UCSD-AML1 (cell line): ENCODE measurements around the gene UTS2.

Experiments used
- DNase-seq: peaks from one replicate; lab custom pipeline; 2025; ENCODE audit not compliant: unreplicated experiment; lab: John Stamatoyannopoulos, UW

Gene UTS2

DNA sequence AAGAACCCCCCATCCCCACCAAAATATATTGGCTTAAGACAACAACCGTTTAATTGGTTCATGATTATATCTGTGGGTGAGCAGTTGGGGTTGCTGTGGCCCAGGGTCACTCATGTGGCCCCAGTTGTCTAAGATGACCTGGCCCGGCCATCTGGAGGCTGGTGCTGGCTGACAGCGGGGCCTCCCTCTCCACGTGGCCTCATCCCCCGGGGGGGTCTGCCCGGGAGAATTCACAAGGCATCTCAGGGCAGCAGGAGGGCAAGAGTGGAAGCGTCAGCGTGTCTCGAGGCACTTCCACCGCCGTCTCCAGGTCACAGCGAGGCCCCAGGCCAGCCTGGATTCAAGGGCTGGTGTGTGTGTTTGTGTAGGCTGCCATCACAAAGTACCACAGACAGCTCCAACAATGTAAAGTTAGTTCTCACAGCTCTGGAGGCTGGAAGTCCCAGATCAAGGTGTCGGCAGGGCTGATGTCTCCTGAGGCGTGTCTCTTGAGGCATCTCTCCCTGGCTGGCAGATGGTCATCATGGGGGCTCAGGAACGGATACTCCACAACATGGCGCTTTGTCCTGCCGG, 11.0 kb upstream of the UTS2 start:
- DNase-seq = no peak

DNA sequence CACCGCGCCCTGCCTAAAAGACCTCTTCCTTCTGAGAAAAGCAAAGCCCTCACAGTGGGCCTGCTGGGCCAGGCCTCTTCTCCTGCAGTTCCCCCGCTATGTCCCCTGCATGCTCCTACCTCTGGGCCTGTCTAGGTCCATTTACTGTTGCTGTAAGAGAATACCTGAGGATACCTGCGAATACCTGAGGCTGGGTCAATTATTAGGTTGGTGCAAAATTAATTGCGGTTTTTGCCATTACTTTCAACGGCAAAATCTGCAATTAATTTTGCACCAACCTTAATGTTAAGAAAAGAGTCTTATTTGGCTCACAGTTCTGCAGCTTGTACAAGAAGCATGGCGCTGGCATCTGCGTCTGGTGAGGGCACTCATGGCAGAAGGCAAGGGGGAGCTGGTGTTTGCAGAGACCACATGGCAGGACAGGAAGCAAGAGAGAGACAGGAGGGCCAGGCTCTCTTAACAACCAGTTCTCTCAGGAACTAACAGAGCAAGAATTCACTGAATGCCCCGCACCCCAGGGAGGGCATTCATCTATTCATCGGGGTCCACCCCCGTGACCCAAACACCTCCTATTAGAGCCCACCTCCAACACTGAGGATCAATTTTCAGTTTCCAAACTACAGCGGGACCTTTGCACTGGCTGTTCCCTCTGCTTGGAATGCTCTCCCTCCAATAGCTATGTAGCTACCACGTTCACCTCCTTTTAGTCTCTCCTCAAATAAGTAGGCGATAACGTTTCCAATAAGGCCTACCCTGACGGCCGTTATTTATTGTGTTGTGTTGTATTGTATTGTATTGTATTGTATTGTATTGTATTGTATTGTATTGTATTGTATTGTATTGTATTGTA, 9.6 kb upstream of the UTS2 start:
- DNase-seq = no peak

DNA sequence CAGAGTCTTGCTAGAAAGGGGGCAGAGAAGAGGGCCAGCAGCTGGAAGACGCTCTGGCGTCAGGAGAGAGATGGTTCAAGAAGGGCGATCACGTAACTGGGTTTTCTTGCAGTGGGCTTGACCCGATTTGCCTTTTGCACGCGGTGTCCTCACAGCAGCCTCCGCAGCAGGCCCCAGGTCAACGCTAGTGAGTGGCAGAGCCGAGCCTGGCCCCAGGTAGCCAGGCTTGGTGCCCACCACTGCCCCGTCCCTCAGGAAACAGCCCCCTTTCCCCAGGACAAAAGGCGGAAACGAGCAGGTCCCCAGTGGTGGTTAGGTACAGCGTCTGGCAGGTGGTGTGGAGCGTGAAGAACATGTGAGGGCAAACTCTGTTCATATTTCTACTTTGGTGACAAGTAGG, 8.6 kb upstream of the UTS2 start:
- DNase-seq = no peak

DNA sequence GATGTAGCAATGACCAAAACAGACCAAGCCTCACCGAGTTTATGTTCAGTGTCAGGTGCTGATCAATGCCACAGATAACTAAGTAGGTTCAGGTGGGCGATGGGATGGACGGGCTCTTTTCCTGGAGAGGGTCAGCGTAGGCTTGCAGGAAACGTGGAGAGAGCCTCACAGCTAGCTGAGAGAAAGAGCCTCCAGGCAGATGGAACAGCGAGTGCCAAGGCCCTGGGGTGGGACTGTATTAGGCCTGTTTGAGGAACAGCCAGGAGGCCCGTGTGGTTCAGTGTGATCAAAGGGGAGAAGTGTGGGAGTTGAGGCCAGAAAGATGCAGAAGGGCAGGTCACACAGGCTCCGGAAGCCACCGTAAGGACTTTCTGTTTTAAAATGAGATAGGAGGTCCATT, 7.3 kb upstream of the UTS2 start:
- DNase-seq = no peak

DNA sequence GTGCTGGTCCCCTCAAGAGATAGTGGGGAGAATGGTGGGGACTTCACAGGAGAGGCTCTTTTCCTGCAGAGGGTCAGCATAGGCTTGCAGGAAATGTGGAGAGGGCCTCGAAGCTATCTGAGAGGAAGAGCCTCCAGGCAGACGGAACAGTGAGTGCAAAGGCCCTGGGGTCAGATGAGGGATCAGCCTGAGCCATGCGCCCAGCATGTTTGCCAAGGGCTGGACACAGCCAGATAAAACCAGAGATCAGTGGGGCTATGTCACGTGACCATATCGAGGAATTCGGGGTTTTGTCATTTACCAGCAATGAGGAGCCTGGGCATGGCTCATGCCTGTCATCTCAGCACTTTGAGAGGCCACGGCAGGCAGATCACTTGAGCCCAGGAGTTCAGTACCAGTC, 6.5 kb upstream of the UTS2 start:
- DNase-seq = no peak

DNA sequence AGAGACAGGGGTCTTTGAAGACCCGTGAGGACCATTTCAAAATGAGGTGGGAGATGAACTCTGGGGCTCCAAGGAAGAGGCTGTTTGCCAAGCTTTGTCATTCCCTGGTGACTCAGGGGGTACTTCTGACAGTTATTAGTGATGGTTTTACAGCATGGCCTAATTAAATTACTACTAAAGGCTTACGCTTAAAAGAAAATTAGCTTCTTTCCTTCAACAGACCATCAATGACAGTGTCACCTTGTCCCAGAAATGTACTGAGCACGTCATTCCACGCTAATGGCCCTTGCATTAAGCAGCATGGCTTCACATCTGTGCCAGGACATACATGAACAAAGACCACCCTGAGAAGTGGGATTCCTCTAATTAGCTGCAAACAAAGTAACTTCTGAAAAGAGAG, 5.1 kb upstream of the UTS2 start:
- DNase-seq = no peak

DNA sequence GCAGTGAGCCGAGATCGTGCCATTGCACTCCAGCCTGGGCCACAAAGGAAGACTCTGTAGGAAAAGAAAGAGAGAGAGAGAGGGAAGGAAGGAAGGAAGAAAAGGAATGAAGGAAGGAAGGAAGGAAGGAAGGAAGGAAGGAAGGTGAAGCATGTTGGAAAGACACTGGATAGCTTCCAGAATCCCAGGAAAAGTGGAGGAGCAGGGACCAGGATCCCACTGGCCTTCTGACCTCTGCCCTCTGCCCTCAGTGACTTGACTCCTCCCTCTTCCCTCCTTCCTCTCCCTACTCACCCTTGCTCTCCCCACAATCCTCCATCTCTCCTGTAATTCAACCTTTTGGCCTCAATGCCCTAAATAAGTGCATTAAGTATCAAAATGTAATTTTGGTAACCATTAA, 4.1 kb upstream of the UTS2 start:
- no peak for DNase-seq

DNA sequence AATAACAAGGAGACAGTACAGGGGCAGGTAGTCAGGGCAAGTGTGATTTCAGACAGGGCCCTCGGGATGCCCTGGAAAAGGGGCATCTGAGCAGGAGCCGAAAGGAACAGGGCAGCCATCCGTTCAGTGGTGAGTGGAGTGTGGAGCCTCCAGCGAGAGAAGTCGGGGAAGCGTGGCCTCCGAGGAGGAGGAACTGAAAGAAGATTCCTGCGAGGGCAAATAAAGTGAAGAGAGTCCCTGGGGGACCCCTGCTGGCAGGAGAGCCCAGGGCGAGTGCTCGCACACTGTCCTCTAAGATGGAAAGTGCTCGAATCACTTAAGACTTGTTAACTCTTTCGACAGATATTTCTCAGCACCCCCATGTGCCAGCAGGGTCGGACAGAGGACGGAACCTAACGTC, 3.5 kb upstream of the UTS2 start:
- DNase-seq = peak; percentile 74

DNA sequence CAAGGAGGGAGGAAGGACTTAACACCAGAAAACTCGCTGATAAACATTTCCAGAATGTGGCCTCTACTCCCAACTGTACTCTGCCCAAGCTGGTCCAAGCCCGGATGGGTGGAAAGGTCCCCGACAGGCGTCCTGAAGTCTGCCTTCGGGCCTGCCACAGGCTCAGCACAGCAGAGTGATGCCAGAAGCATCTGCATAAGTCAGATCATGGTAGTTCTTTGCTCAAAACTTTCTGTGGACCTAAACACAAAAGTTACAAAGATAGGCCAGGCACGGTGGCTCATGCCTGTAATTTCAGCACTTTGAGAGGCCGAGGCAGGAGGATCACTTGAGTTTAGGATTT, 790 bp upstream of the UTS2 start:
- DNase-seq = no peak

DNA sequence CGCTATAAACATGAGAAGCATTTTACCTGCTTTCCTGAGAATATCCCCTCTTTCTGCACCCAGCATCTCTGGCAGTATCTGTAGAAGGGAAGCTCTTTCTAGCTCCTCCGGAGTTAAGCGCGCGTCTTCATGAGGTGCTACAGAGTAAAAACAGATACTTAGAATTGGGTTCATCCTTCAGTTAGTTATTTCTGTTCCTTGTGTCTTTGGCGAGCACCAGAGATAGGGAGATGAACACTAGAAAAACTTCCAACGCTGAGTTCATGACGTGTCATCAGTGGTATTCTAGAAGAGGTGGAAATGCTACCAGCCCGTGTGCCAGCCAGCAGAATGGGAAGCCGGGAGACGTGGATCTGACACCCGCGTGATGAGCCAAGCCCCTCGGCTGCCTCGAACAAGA, 2.1 kb downstream of the UTS2 start:
- no peak for DNase-seq

DNA sequence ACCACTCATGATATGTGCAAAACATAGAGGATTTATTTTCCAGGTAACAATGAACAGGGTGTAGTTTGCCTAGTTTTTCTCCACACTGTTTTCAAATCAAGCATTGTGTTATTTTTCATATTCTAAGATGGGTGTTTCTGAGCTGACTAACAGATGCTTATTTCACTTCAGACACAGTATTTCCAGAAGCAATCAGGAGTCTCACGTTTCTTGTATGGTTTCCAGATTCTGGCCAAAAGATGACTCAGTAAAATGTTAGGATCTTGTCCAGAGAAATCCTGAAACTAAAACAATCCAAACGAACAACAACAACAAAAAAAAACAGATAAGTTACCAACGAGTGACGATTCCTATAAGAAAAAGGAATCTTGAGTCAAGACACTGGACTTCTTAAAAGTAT, 5.3 kb downstream of the UTS2 start:
- no peak for DNase-seq

DNA sequence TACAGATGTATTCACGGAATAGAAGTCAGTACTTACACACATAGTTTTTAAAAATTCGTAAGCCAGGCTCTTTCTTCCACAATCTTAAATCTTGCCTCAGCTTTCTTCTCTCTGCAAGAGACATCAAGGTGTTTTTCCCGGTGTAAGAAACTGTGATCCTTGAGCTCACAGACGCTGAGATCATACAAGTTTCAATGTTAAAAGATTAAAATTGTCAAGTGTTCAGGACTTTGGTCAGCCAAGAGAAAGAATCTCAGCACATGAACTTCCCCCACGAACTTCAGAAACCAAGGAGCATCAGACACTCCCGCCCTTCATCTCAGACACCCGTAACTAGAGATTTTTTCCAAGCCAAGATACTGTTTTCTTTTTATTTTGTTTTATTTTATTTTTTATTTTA, 6.2 kb downstream of the UTS2 start:
- DNase-seq = no peak

DNA sequence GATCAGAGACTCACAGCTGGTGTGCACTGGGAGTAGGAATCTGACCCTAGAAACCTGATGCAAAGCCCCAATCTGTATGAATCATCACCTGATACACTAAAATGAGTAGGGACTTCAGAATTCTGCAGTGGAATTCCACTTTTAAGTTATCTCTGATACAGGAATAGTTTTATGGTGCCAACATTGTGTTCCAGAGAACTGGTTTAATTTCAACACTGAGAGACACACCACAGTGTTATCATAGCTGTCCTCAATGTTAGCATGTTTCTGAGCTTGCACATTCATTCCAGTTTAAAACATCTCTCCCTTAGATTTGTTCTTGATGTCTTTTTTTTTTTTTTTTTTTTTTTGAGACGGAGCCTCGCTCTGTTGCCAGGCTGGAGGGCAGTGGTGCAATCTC, 7.1 kb downstream of the UTS2 start:
- no peak for DNase-seq

DNA sequence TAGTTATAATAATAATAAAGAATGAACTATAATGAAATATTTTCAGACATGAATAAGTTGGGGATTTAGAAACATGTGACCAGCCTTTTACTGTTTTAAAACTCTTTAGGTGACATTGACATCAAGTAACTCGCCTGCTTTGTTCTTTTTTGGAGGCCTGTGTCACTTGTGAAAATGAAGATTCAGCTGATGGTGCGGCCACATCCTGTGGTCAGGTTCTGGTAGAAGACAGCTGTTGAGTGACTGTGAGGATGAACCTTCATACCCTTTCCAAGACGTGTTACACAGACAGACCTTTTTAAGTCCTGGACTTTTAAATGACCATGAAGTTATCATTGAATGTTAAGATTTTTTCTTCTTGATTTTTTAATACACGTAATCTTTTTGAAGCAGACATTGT, 10.3 kb downstream of the UTS2 start:
- DNase-seq = no peak

DNA sequence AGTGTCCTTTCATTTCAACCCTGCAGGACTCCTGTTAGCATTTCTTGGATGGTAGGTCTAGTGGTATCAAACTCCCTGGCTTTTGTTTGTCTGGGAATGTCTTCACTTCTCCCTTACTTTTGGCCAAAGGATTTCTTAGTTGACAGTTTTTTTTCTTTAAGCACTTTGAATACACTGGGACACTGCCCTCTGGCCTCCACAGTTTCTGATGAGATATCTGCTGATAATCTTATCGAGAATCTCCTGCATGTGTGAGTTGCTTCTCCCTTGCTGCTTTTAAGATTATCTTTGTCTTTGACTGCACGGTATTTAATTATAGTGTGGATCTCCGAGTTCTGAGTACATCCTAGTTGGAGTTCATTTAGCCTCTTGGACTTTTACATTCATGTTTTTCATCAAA, 13.3 kb downstream of the UTS2 start:
- DNase-seq = no peak

DNA sequence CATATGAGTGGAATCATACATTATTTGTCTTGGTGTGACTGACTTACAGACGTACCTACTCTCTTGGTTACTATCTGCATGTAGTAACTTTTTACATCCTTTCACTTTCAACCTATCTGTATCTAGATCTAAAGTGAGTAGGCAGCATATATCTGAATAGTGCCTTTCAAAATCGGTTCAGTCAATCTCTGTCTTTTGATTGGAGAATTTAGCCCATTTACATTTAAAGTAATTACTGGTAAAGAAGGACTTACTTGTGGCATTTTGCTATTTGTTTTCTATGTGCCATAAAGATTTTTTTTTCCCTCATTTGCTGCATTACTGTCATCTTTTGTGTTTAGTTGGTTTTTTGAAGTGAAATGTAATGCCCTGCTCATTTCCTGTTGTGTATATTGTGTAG, 14.2 kb downstream of the UTS2 start:
- DNase-seq = no peak

DNA sequence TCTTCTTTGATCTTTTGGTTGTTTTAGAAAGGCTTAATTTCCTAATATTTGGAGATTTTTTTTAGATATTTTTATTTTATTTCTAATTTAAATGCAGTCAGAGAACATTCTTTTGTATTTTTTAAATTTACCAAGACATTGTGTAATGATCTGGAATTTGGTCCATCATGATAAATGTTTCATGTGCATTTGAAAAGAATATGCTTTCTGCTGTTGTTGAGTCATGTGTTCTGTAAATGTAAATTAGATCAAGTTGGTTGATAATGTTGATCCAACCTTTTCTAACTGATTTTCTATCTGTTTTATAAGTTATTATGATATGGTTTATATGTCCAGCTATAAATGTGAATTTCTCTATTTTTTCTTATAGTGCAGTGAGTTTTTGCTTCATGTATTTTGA, 19.8 kb downstream of the UTS2 start:
- DNase-seq = no peak

DNA sequence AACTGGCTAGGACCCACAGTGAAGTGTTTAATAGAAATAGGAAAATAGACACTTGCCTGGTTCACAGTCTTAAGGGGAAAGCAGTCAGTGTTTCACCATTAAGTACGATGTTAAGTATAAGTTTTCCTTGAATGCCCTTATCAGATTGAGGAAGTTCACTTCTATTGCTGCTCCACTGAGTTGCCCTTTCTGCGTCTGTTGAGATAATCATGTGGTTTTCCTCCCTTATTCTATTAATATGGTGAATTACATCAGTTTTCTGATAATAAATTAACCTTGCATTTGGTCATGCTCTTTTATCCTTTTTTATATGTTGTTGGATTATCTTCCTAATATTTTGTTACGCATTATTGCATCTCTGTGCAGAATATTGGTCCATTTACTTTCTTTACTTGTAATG, 21.4 kb downstream of the UTS2 start:
- no peak for DNase-seq

DNA sequence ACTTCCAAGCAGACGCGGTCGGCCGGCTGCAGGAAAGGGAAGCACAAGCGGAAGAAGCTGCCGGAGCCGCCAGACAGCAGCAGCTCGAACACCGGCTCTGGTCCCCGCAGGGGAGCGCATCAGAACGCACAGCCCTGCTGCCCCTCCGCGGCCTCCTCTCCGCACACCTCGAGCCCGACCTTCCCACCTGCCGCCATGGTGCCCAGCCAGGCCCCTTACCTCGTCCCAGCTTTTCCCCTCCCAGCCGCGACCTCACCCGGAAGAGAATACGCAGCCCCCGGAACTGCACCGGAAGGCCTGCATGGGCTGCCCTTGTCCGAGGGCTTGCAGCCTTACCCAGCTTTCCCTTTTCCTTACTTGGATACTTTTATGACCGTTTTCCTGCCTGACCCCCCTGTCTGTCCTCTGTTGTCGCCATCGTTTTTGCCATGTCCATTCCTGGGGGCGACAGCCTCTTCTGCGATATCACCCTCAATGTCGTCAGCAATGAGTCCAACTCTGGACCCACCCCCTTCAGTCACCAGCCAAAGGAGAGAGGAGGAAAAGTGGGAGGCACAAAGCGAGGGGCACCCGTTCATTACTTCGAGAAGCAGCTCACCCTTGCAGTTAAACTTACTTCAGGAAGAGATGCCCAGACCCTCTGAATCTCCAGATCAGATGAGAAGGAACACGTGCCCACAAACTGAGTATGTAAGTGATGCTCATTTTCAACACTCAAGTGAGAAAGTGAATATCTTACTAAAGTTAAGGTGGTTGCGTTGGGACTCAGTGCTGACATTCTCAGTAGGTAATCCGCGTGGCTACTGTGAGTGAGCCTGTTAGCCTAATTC, 25.5 kb downstream of the UTS2 start:
- no peak for DNase-seq

DNA sequence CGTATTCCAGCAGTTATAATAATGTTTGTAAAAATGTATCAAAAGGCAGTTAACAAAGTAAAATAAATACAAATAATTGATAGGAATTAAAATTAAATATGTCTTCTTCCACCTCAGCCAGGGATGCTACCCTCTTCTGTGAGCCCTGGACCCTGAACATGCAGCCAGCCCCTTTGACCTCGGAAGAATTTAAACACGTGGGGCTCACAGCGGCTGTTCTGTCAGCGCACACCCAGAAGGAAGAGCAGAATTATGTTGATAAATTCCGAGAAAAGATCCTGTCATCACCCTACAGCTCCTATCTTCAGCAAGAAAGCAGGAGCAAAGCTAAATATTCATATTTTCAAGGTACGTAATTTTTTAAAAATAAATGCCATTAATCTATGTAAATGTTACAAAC, 26.5 kb downstream of the UTS2 start:
- no peak for DNase-seq

DNA sequence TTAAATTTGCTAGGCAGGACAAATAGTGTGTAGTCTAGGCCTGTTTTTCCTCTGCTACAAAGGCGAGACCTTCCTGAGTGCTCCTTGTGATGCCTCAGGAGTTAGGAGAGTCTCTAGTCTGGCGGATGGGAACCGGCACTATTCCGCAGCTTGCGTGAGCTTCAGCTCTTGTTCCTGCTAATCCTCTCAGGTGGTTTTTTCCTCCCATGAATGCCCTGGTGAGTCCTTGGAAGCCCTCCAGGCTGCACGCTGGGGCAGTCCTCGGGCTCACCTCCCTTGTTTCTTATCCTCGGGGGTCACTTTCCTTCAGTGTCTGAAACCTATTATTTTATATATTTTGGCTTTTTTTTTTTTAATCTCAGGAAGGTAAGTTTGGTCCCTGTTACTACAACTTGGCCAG, 28.2 kb downstream of the UTS2 start:
- no peak for DNase-seq

DNA sequence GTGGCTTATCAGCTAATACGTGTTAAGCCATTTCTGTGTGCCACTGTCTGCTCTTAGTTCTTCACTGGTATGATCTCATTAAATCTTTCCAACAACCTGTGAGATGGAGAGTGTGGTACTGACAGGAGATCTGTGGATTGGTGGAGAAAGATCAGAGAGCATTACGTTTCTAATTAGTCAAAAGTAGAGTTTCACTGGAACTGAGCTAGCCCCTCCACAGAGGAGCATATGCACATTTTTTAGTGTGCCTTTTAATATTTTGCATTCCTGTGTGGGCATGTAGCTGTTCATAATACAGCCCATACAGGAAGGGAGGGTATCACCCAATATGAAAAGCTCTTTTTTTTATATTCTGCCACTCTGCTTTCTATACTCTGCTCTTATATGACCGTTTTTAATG, 31.6 kb downstream of the UTS2 start:
- no peak for DNase-seq
